Activated naive CD4-positive, alpha-beta T cell treated with anti-CD3 and anti-CD28 coated beads, Interleukin-2, amount 50 U/mL, for 72 hours (primary cell): ENCODE measurements around the gene PADI3. TPM values are rescaled to one million over a fixed set of nuclear protein-coding genes. Genes with fewer than 3 reads are reported as not detected.

ENCODE experiments used
- ATAC-seq, 2 donors: fragments of 150-1000 bp; cut with Tn5 transposase; 2 replicates each; pipeline ENCODE4 v1.10.0; 2021; ENCODE audit warnings: mild to moderate bottlenecking in 2 of 2, moderate library complexity in 2 of 2
- DNase-seq, 2 donors: peaks; one replicate each; pipeline ENCODE4 v3.0.0; 2021 to 2022; ENCODE audit warnings: low spot score in 2 of 2
- H3K27ac Mint-ChIP-seq, 2 donors: one replicate each; pipeline ENCODE4 v1.8.0; 2022; ENCODE audit warnings: mild to moderate bottlenecking in 2 of 2, mixed read lengths in 2 of 2
- H3K36me3 Mint-ChIP-seq, 2 donors: one replicate each; pipeline ENCODE4 v1.8.0; 2022; ENCODE audit warnings: mixed read lengths in 2 of 2
- H3K9me3 Mint-ChIP-seq, 2 donors: one replicate each; pipeline ENCODE4 v1.8.0; 2022; ENCODE audit warnings: mixed read lengths in 2 of 2
- total RNA-seq, 2 donors: library from RNA; stranded (reverse); gene quantifications; one replicate each; pipeline ENCODE4 v1.2.3, GENCODE V29; 2022

The PADI3 gene
- total RNA-seq, 2 donors from 2014 or later, result not detected

GRCh38 chr1:17274186-17275170, 25.6 kb downstream of the PADI3 start:
- peak; percentile 44 to 66 for ATAC-seq
- H3K27ac Mint-ChIP-seq, result no peak overlapping the region

GRCh38 chr1:17276568-17276967, 27.7 kb downstream of the PADI3 start:
- no peak for ATAC-seq
- H3K9me3 Mint-ChIP-seq, result no peaks in the 10 kb centered on the region

More at GRCh38 chr1:17274186-17275170, 25.6 kb downstream of the PADI3 start:
- Mint-ChIP-seq H3K36me3 (no peaks in the 10 kb centered on the region), H3K9me3 (no peaks in the 10 kb centered on the region)
- DNase-seq, result peak in 1 of 2 donors; percentile 71

GRCh38 chr1:17277511-17278159, 28.7 kb downstream of the PADI3 start:
- no peak for DNase-seq
- no peak for ATAC-seq
- H3K27ac Mint-ChIP-seq, result peak overlapping the region in 1 of 2 donors; percentile 41
- no peaks in the 10 kb centered on the region for H3K36me3 Mint-ChIP-seq
- no peaks in the 10 kb centered on the region for H3K9me3 Mint-ChIP-seq

More at GRCh38 chr1:17276568-17276967, 27.7 kb downstream of the PADI3 start:
- Mint-ChIP-seq H3K36me3 (no peaks in the 10 kb centered on the region), H3K27ac (no peak overlapping the region)
- no peak for DNase-seq

- Mint-ChIP-seq H3K9me3 (no peaks in the 10 kb centered on the region), H3K36me3 (no peaks in the 10 kb centered on the region), H3K27ac (no peak overlapping the region)
- DNase-seq (no peak), ATAC-seq (no peak)
Observed at GRCh38 chr1:17278996-17279830, 30.3 kb downstream of the PADI3 start.

- ATAC-seq (no peak), DNase-seq (no peak)
- no peak overlapping the region for H3K27ac Mint-ChIP-seq
- no peaks in the 10 kb centered on the region for H3K9me3 Mint-ChIP-seq
- H3K36me3 Mint-ChIP-seq, result no peaks in the 10 kb centered on the region
Observed at GRCh38 chr1:17280436-17280835, 31.5 kb downstream of the PADI3 start.

- no peak for DNase-seq
- H3K27ac Mint-ChIP-seq, result no peak overlapping the region
- no peaks in the 10 kb centered on the region for H3K36me3 Mint-ChIP-seq
- H3K9me3 Mint-ChIP-seq, result no peaks in the 10 kb centered on the region
- ATAC-seq, result no peak
Observed at GRCh38 chr1:17280894-17281293, 32.0 kb downstream of the PADI3 start.

- ATAC-seq (no peak), DNase-seq (no peak)
- no peaks in the 10 kb centered on the region for H3K36me3 Mint-ChIP-seq
- H3K27ac Mint-ChIP-seq, result no peak overlapping the region
- no peaks in the 10 kb centered on the region for H3K9me3 Mint-ChIP-seq
Observed at GRCh38 chr1:17281775-17282181, 32.9 kb downstream of the PADI3 start.

GRCh38 chr1:17282836-17283235, 33.9 kb downstream of the PADI3 start:
- no peaks in the 10 kb centered on the region for H3K9me3 Mint-ChIP-seq
- no peak for ATAC-seq
- no peak overlapping the region for H3K27ac Mint-ChIP-seq

GRCh38 chr1:17286646-17287045, 37.7 kb downstream of the PADI3 start:
- H3K36me3 Mint-ChIP-seq, result no peaks in the 10 kb centered on the region
- DNase-seq (no peak), ATAC-seq (no peak)
- no peaks in the 10 kb centered on the region for H3K9me3 Mint-ChIP-seq
- no peak overlapping the region for H3K27ac Mint-ChIP-seq

More at GRCh38 chr1:17282836-17283235, 33.9 kb downstream of the PADI3 start:
- peak in 1 of 2 donors; percentile 26 for DNase-seq
- no peaks in the 10 kb centered on the region for H3K36me3 Mint-ChIP-seq

GRCh38 chr1:17287130-17287776, 38.4 kb downstream of the PADI3 start:
- ATAC-seq (no peak), DNase-seq (no peak)
- H3K27ac Mint-ChIP-seq, result no peak overlapping the region
- H3K36me3 Mint-ChIP-seq, result no peaks in the 10 kb centered on the region
- no peaks in the 10 kb centered on the region for H3K9me3 Mint-ChIP-seq

- Mint-ChIP-seq H3K27ac (no peak overlapping the region), H3K9me3 (no peaks in the 10 kb centered on the region), H3K36me3 (no peaks in the 10 kb centered on the region)
- ATAC-seq (no peak), DNase-seq (no peak)
Observed at GRCh38 chr1:17289721-17290120, 40.8 kb downstream of the PADI3 start.

- DNase-seq (no peak), ATAC-seq (no peak)
- Mint-ChIP-seq H3K27ac (no peak overlapping the region), H3K9me3 (no peaks in the 10 kb centered on the region), H3K36me3 (no peaks in the 10 kb centered on the region)
Observed at GRCh38 chr1:17290553-17290952, 41.7 kb downstream of the PADI3 start.

- DNase-seq, result no peak
- no peak for ATAC-seq
- H3K9me3 Mint-ChIP-seq, result no peaks in the 10 kb centered on the region
- H3K27ac Mint-ChIP-seq, result no peak overlapping the region
- no peaks in the 10 kb centered on the region for H3K36me3 Mint-ChIP-seq
Observed at GRCh38 chr1:17292299-17293160, 43.6 kb downstream of the PADI3 start.

- Mint-ChIP-seq H3K9me3 (no peaks in the 10 kb centered on the region), H3K36me3 (peaks cover 0 to 4% of the 10 kb centered on the region in 2 donors), H3K27ac (no peak overlapping the region)
- DNase-seq, result no peak
- no peak for ATAC-seq
Observed at GRCh38 chr1:17293681-17294425, 45.0 kb downstream of the PADI3 start.

- H3K36me3 Mint-ChIP-seq, result peaks cover 0 to 11% of the 10 kb centered on the region in 2 donors
- H3K27ac Mint-ChIP-seq, result no peak overlapping the region
- no peak for ATAC-seq
- no peaks in the 10 kb centered on the region for H3K9me3 Mint-ChIP-seq
- DNase-seq, result no peak
Observed at GRCh38 chr1:17295292-17295691, 46.4 kb downstream of the PADI3 start.
